GM19025 (cell line): ENCODE results near the gene ARFGEF3.

Experiments used
- ATAC-seq: cut with Tn5 transposase; IDR thresholded peaks from one replicate; pipeline ENCODE4 v1.9.1; 2021; ENCODE audit warnings: mild to moderate bottlenecking, low read depth, moderate library complexity; ENCODE audit not compliant: unreplicated experiment

The ARFGEF3 gene

GRCh38 chr6:138162111-138162954, 594 bp downstream of the ARFGEF3 start:
- ATAC-seq = peak; percentile 36

- no peak for ATAC-seq
Measured at GRCh38 chr6:138162955-138163575, 1.3 kb downstream of the ARFGEF3 start.

GRCh38 chr6:138175596-138175995, 13.9 kb downstream of the ARFGEF3 start:
- ATAC-seq = no peak

GRCh38 chr6:138176652-138177232, 15.0 kb downstream of the ARFGEF3 start:
- no peak for ATAC-seq

GRCh38 chr6:138182939-138183789, 21.4 kb downstream of the ARFGEF3 start:
- ATAC-seq = no peak

GRCh38 chr6:138183790-138184134, 22.0 kb downstream of the ARFGEF3 start:
- no peak for ATAC-seq

GRCh38 chr6:138184230-138184629, 22.5 kb downstream of the ARFGEF3 start:
- no peak for ATAC-seq

- ATAC-seq = no peak
Measured at GRCh38 chr6:138187156-138187555, 25.4 kb downstream of the ARFGEF3 start.

GRCh38 chr6:138188278-138188941, 26.7 kb downstream of the ARFGEF3 start:
- no peak for ATAC-seq

GRCh38 chr6:138194287-138194686, 32.5 kb downstream of the ARFGEF3 start:
- ATAC-seq = no peak

- no peak for ATAC-seq
Measured at GRCh38 chr6:138196122-138196738, 34.5 kb downstream of the ARFGEF3 start.

- ATAC-seq = no peak
Measured at GRCh38 chr6:138197570-138197969, 35.8 kb downstream of the ARFGEF3 start.

GRCh38 chr6:138198430-138199091, 36.8 kb downstream of the ARFGEF3 start:
- no peak for ATAC-seq

- no peak for ATAC-seq
Measured at GRCh38 chr6:138201836-138202235, 40.1 kb downstream of the ARFGEF3 start.

- ATAC-seq = no peak
Measured at GRCh38 chr6:138203315-138203714, 41.6 kb downstream of the ARFGEF3 start.

GRCh38 chr6:138204303-138204702, 42.6 kb downstream of the ARFGEF3 start:
- no peak for ATAC-seq

GRCh38 chr6:138204792-138205384, 43.1 kb downstream of the ARFGEF3 start:
- ATAC-seq = no peak

- ATAC-seq = no peak
Measured at GRCh38 chr6:138205437-138206094, 43.8 kb downstream of the ARFGEF3 start.
